ENCODE measurements around the gene TTF1.
"Not testable (repeated sequence)": the region's sequence is repeated elsewhere in the genome, so short reads cannot be mapped to it uniquely, and the experiment has no call there.

TTF1 gene

DNA sequence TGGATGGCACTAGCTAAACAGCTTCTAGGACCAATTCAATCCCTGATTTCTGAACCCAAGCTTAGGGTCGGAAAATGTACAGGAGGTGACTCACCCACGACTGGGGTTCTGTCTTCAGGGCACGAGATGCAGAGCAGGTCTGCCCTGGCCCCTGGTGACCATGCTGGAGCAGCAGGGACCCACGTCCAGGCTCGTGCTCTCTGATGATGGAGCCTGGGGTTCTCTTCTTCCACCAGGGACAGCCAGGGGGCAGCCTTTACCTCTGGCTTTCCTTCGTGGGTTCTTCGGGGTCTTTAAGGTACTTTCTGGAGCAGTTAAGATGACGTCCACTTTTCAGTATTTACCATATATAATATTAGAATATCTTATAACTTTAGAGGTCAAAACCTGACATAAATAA, 5.4 kb upstream of the TTF1 start:
- peak in 2 of 3 experiments; percentile 54 to 67 for DNase-seq

GRCh38 chr9:132411091-132411508, 4.5 kb upstream of the TTF1 start:
- DNase-seq, result peak; percentile 63 to 95 (median 87)

DNA sequence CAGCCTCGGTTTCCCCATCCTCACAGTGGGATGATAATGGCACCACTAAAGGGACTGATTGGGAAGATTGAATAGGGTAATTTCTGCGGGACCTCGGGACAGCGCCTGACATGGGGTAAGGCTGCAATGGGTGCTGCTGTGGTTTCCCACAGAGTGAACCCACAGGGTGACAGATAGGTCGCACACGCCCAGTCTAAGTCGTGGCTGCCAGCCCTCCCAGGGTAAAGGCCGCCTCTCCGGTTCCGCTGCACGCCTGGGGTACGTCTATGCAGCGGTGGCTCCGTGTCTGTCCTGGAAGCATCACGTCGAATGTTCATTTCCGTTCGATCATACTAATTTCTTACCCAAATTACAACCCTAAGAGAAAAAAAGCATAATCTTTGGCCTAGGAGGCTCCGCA, 4.0 kb upstream of the TTF1 start:
- DNase-seq, result peak in 2 of 3 experiments; percentile 56 to 62

- peak; percentile 8 to 84 (median 82) for DNase-seq
Observed at GRCh38 chr9:132409828-132410528, 3.3 kb upstream of the TTF1 start, which contains the start of gene CFAP77. Gene CFAP77 (plus strand): TSS chr9:132410211. CDS start chr9:132410272, 61 bp downstream.

- DNase-seq, result no peak
Observed at GRCh38 chr9:132408521-132408920, 1.9 kb upstream of the TTF1 start.

GRCh38 chr9:132407196-132407595, 556 bp upstream of the TTF1 start:
- no peak for DNase-seq

GRCh38 chr9:132404228-132404881, 2.3 kb downstream of the TTF1 start:
- DNase-seq, result no peak

- no peak for DNase-seq
Observed at GRCh38 chr9:132401824-132402223, 4.8 kb downstream of the TTF1 start.

GRCh38 chr9:132395560-132395959, 11.1 kb downstream of the TTF1 start:
- DNase-seq, result no peak

GRCh38 chr9:132391449-132391848, 15.2 kb downstream of the TTF1 start:
- DNase-seq, result no peak

DNA sequence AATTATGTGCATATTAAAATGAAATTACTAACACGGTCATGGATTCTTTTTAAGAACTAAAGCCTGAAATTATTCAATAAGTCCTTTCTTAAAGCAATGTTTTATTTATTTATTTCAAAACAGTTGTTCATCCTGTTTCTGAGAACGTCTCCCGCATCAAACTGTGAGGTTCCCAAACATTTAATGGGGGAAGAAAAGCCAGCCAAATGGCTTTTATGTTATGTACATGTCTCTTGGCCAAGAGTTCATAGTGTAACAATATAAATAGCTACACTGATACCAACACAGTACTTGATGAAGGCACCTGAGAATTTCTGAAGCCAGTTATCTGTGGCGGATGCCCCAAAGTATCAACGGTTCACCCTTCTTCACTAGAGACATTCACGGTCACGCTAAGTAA, 15.7 kb downstream of the TTF1 start:
- DNase-seq, result no peak

DNA sequence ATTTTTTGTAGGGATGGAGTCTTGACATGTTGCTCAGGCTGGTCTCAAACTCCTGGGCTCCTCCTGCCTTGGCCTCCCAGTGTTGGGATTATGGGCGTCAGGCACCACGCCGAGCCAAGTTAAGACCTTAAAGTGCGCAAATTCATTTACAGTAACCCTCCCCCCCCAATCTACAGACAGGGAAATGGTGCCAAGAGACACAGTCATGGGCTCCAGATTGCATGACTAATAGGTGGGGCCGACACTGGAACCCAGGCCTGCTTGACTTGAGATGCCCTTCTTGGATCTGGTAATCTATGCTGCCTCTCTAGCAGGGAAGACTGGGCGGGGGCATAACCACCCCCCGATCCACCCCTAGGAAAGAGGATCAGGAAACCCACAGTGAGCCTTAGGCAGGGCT, 19.5 kb downstream of the TTF1 start:
- DNase-seq, result no peak

DNA sequence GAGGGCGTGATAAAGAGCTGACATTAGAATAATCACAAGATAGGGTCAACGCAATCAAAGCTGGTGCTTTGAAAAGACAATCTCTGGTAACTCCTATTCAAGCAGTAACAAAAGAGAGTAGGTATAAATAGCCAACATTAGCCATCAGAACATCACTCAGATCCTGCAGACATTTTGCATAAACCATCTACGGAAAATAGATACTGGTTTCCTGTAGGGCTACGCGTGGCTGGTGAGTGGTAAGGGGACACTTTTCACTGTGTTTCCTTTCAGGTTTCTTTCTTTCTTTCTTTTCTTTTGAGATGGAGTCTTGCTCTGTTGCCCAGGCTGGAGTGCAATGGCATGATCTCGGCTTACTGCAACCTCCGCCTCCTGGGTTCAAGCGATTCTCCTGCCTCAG, 22.3 kb downstream of the TTF1 start:
- no peak for DNase-seq

- no peak for DNase-seq
Observed at GRCh38 chr9:132383462-132383883, 23.2 kb downstream of the TTF1 start.

- no peak for DNase-seq
Observed at GRCh38 chr9:132381966-132382541, 24.6 kb downstream of the TTF1 start.

- DNase-seq, result not testable (repeated sequence)
Observed at GRCh38 chr9:132378416-132378815, 28.2 kb downstream of the TTF1 start.

DNA sequence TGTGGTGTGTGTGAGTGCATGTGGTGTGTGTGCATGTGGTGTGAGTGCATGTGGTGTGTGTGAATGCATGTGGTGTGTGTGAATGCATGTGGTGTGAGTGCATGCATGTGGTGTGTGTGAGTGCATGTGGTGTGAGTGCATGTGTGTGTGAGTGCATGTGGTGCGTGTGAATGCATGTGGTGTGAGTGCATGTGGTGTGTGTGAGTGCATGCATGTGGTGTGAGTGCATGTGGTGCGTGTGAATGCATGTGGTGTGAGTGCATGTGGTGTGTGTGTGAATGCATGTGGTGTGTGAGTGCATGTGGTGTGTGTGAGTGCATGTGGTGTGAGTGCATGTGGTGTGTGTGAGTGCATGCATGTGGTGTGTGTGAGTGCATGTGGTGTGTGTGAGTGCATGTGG, 28.9 kb downstream of the TTF1 start:
- not testable (repeated sequence) for DNase-seq

DNA sequence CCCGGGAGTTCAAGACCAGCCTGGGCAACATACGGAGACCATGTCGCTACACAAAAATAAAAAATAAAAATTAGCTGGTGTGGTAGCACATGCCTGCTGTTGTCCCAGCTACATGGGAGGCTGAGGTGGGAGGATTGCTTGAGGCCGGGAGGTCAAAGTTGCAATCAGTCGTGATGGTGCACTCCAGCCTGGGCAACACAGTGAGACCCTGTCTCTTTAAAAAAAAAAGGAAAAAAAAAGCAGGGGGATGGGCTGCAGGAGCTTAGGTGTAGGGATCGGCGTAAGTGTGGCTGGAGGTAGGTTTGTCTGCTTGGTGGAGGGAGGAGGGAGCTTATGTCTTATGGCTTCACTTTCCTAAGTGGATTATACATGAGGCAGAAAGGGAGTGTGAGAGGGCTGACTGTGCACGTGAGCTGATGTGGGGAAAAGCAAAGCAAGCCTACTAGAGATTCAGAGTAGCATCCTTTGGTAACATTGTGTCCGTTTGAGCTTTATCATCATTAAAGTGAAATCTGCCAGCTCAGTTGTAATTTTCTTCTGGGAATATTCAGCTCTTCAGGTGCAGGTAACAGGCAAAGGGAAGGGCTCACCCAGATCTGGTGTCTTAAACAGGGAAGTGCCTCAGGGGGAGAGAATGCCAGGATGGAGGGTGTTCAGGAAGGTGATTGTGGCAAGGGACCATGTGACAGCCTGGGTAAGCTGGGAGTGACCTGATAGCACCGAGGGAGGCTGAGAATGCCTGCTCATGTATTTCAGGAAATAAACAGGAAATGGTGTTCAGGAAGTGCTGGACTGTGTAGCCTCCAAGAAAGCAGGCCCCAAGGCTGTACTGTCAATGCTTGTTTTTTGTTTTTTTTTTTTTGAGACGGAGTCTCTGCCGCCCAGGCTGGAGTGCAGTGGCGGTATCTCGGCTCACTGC, 34.2 kb downstream of the TTF1 start:
- DNase-seq, result peak in 1 of 3 experiments; percentile 12

GRCh38 chr9:132370592-132370991, 36.0 kb downstream of the TTF1 start:
- DNase-seq, result no peak

DNA sequence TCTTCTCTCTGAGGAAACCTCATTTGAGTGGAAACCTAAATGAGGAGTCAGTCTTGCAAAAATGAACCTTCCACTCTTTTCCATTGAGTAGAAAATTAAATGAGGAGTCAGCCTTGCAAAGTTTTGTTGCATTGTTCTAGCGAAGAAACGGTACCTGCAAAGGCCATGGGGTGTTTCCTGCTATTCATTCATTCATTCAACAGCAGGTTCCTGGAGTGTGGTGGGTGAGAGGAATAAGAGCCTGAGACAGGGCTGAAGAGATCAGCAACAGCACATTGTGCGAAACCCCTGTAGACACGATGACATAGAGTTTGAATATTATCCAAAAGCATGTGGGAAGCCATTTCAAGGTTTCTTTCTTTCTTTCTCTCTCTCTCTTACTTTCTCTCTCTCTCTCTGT, 37.2 kb downstream of the TTF1 start:
- DNase-seq, result no peak

GRCh38 chr9:132367613-132368313, 38.9 kb downstream of the TTF1 start:
- DNase-seq, result no peak

- DNase-seq, result no peak
Observed at GRCh38 chr9:132366481-132366880, 40.2 kb downstream of the TTF1 start.

All from NCI-H1417 (cell line).